ENCODE measurements around the gene PEDS1.
"Not testable (repeated sequence)": the region's sequence is repeated elsewhere in the genome, so short reads cannot be mapped to it uniquely, and the experiment has no call there.

Gene PEDS1

DNA sequence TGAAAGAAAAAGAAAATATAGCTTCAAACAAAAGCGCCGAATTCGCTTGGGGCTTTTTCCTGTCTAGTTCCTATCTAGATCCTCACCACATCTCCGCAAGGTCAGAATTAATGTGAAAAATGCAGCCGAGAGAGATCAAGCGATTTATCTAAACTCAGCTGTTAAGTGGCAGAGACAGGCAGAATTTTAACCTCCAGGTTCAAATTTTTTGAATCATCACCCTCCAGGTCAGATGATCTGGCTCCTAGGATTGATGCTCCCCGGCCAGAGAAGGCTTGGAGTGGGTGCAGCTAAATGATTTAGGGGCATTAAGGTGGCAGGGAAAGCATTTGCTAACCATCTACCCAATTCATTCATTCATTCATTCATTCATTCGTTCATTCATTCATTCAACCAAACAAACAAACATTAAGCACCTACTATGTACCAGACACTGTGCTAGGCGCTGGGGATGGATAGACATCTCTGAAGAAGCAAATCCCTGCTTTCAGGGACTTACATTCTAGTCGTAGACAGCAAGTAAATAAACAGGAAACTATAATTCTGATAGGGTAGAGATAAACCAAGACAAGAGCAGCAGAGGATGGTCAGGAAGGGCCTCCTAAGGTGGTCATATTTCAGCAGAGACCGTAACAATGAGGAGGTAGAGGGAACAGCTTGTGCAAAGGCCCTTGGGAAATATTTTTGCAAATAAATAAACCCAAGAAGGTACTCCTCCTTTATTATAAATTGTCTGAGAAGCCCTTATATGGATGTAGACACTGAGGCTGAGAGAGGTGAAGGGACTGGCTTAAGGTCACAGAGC, 39.9 kb downstream of the PEDS1 start:
- no peaks in the 10 kb centered on the region for H3K27me3 Mint-ChIP-seq
- peaks cover 72% of the 10 kb centered on the region for H3K4me1 Mint-ChIP-seq
- no peaks in the 10 kb centered on the region for H3K9me3 Mint-ChIP-seq
- CTCF ChIA-PET, result interaction anchor here (1.0 to 1.5 kb wide), 5 partner anchors 20 to 65 kb away, joined by 3 to 5 read pairs (median 4); no protein-coding TSS in a partner anchor
- H3K27ac Mint-ChIP-seq, result peak overlapping the region; percentile 96
- peak overlapping the region; percentile 89 for H3K4me3 Mint-ChIP-seq
- no peak for DNase-seq
- H3K36me3 Mint-ChIP-seq, result peaks cover 23% of the 10 kb centered on the region

DNA sequence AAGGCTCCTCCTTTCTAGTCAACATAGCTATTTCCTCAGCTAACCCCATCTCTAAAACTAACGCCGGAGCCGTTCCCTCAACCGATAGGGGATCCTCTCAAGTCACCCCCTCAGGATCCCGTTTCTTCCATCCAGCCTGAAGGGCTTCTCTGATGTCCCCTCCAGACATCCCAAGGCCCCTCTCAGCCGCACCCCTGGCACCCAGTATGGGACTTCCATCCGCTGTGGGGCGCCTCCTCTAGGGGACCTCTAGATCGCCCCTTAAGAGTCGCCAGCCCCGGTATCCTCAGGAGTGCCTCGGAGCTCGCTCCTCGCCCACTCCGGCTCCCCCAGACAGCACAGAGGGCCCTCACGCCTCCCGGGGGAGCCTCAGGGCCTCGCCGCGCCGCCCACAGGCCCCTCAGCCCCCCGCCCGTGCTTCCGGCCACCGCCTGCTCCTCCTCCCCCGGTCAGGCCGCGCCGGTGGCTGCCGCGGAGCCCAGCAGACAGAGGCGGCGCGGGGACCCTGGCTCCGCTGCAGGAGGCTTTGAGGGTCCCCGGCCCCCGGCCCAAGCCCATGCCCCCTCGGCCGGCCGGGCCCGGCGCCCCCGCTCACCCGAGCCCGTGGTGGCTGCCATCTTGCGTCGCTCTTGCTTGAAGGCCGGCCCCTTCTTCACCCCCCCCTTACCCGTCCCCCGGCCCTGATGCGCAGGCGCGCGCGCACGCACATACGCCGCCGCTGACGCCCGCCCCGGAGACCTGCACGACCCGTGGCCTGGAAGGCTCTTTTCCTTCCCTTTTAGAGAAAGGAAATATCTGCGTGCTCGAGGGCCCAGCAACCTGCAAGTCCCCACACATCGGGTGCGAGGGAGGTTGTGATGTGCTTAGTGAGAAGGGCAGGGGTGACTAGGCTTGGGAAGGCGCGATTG, 40.8 kb downstream of the PEDS1 start, which contains the start of gene UBE2V1:
Gene UBE2V1 (minus strand): TSS at position 639 of the 908 bp plus-strand sequence. CDS start 22 bp downstream, at position 617.
- Mint-ChIP-seq H3K4me3 (peak within 1 kb of the TSS; percentile 89), H3K27me3 (no peaks in the 10 kb centered on the region), H3K27ac (peak within 1 kb of the TSS; percentile 96), H3K9me3 (no peaks in the 10 kb centered on the region), H3K36me3 (peaks cover 31% of the 10 kb centered on the region), H3K4me1 (peaks cover 81% of the 10 kb centered on the region)
- peak; percentile 91 for DNase-seq
- CTCF ChIA-PET, result interaction anchor here (0.8 to 1.8 kb wide), 7 partner anchors 13 to 59 kb away, joined by 3 to 6 read pairs (median 4); no protein-coding TSS in a partner anchor

DNA sequence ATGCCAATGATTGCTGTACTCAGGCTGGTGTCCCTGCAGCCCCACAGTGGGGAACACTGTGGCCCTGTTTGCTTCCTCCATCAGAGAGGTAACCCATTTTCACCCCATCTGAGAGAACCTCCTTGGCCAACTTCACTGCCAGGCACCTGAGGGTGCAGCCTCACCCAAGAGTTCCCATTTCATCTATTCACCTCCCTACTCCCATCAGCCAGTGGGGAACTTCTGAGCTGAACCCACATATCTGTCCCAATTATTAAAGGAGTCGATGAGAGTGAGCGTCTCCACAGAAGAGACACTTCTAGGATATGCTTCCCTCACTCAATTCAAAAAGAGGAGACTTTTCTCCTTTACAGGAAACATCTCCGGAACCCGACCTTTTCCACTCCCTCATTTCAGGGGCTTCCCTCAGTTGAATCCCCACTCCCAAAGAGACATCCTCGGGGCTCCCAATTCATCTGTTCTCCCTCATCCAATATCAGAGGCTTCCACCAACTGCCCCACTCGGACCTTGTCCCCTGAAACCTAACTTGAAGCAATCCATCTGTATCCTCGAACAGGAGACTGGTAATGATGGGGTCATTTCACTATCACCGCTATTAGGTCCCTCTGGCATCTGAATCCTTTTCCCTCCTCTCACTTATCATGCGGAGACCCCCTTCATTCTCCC, 41.6 kb downstream of the PEDS1 start:
- H3K4me3 Mint-ChIP-seq, result peak overlapping the region; percentile 89
- no peaks in the 10 kb centered on the region for H3K9me3 Mint-ChIP-seq
- CTCF ChIA-PET, result interaction anchor here (0.8 to 1.8 kb wide), 6 partner anchors 8 to 60 kb away, joined by 3 to 6 read pairs (median 4); no protein-coding TSS in a partner anchor
- peaks cover 31% of the 10 kb centered on the region for H3K36me3 Mint-ChIP-seq
- peaks cover 81% of the 10 kb centered on the region for H3K4me1 Mint-ChIP-seq
- DNase-seq, result no peak
- no peaks in the 10 kb centered on the region for H3K27me3 Mint-ChIP-seq
- H3K27ac Mint-ChIP-seq, result peak overlapping the region; percentile 89

DNA sequence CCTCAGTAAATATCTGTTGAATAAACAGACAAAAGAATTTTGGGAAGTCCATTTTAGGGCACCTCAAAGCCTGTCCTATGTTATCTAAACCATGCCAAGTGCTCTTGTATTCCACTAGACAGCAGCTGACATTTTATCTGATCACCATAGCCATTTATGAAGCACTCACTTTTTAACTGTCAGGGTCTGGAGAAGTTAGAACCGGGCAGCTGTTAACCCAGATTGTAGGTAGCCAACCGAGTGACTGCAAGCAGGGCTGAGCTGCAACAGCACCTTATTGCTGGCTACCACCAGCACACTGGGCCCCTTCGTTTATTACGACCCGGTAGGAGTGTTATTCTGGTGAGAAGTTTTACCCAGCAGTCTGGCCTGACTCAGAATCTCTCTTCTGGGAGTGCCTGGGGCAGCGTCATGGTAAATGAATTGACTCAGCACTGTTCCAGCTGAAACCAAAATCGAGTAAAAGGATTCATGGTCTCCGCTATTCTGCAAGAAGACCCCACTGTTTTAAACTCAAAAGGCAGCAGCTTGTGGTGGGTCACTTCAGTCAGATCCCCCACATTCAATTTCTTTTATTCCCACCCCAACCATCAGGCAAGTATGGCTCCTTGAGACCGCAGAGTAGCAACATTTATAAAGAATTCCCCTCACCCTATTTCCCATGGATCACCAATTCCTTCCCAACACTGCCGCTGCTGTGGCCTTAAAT, 42.2 kb downstream of the PEDS1 start:
- Mint-ChIP-seq H3K4me3 (peak overlapping the region; percentile 89), H3K27ac (peak overlapping the region; percentile 89), H3K36me3 (peaks cover 30% of the 10 kb centered on the region), H3K9me3 (no peaks in the 10 kb centered on the region), H3K27me3 (no peaks in the 10 kb centered on the region), H3K4me1 (peaks cover 79% of the 10 kb centered on the region)
- CTCF ChIA-PET, result interaction anchor here (1.1 to 1.8 kb wide), 3 partner anchors 9 to 59 kb away, joined by 3 to 6 read pairs (median 4); no protein-coding TSS in a partner anchor
- DNase-seq, result no peak

DNA sequence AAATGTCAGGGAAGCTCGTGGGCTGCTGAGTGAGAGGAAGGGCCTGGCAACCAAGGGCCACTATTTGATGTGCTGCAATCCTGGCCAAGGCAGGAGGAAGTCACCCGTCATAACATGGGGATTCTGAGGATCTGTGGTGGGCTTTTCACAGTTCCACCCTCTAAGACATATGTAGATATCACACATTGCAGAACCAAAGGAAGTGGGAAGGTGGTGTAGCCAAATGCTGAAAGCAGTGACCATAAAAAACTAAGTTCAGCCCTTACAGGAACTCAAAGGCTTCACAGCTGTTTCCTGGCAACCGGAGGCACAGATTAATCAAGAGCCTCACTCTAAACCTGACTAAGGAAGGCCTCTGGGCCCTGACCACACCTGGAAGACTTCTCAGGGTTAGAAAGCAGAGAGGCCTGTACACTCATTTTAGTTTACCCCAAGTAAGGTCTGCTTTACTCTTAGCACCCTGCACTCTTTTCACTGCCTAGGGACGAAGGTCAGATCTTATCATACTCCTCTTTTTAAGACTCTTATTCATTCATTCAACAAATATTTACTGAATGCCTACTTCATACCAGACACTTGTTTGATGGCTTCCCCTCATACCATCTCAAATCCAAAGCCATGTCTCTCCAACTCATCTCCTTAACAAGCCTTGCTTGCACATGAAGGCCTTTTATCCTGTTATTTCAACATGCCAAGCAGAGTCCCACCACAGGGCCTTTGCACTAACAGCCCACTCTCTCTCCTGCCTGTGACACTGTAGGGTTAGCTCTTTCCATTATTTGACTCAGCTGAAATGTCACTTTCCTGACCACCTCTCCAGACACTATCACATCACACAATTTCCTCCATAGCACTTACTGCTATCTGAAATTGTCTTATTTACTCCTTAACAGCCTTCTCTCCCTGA, 43.1 kb downstream of the PEDS1 start:
- Mint-ChIP-seq H3K27ac (peak overlapping the region; percentile 89), H3K9me3 (no peaks in the 10 kb centered on the region), H3K4me1 (peaks cover 72% of the 10 kb centered on the region), H3K27me3 (no peaks in the 10 kb centered on the region), H3K36me3 (peaks cover 30% of the 10 kb centered on the region), H3K4me3 (peak overlapping the region; percentile 89)
- DNase-seq, result peak; percentile 52
- CTCF ChIA-PET, result interaction anchor here (0.6 to 1.6 kb wide), 6 partner anchors 10 to 434 kb away, joined by 3 to 4 read pairs (median 4); no protein-coding TSS in a partner anchor

DNA sequence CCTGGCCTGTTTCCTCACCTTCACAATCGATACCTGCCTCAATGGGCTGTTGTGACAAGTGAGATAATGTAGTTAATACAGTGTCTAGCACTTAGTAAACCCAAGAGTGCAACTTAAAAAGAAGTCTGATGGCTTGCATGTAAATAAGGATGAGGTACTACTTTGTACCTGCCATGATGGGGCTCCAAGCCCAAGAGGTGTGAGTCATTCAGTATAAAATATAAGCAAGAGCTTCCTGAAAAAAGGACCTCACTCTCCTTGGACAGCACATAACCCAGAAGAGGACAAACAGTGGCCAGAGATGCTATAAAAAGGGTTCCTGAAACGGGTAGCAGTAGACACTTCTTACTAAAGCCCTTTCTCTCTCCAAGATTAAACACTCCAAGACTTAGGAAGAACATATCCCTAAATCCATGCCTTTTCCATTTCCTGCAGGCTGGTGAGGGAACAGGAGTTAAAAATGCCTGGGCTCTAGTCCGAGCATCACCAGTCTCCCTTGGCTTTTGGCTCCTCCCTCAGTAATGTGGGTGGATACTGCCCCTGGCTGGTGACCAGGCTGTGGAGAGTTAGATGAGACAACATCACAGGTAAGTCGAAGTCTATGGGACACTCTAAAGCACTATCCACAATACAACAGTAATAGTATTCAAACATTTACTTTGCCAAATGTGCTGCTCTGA, 44.8 kb downstream of the PEDS1 start:
- no peak for DNase-seq
- no peaks in the 10 kb centered on the region for H3K27me3 Mint-ChIP-seq
- CTCF ChIA-PET, result interaction anchor here (1.0 to 1.6 kb wide), 4 partner anchors 11 to 129 kb away, joined by 3 to 4 read pairs (median 3); no protein-coding TSS in a partner anchor
- peaks cover 62% of the 10 kb centered on the region for H3K4me1 Mint-ChIP-seq
- H3K36me3 Mint-ChIP-seq, result peaks cover 32% of the 10 kb centered on the region
- peak overlapping the region; percentile 67 for H3K27ac Mint-ChIP-seq
- H3K9me3 Mint-ChIP-seq, result no peaks in the 10 kb centered on the region
- H3K4me3 Mint-ChIP-seq, result no peak overlapping the region

DNA sequence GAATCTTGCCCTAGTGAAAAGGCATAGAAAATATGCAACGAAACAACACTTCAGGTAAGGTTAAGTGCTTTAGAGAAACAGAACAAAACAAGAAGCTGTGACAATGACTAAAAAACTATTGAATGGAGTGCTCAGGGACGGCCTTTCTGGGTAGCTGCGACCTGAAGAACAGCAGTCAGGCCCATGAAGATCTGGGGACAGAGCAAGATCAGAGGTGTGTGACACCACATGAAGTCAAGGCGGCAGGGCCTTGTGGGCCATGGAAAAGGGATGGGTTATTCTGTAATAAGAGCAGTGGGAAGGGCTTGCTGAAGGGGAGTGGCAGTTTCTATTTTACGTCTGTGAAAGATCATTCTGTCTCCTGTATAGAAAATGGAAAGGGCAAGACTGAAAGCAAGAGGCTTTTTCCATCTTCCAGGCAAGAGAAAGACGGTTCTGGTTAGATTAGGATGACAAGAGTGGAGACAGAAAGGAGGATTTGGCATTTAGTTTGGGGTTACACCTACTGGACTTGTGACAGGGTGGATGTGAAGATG, 45.7 kb downstream of the PEDS1 start:
- DNase-seq, result no peak
- H3K27ac Mint-ChIP-seq, result peak overlapping the region; percentile 11
- H3K4me1 Mint-ChIP-seq, result peaks cover 58% of the 10 kb centered on the region
- no peaks in the 10 kb centered on the region for H3K27me3 Mint-ChIP-seq
- CTCF ChIA-PET, result interaction anchor here (1.0 to 1.2 kb wide), 3 partner anchors 12 to 42 kb away, joined by 3 read pairs; no protein-coding TSS in a partner anchor
- H3K4me3 Mint-ChIP-seq, result no peak overlapping the region
- peaks cover 33% of the 10 kb centered on the region for H3K36me3 Mint-ChIP-seq
- no peaks in the 10 kb centered on the region for H3K9me3 Mint-ChIP-seq

DNA sequence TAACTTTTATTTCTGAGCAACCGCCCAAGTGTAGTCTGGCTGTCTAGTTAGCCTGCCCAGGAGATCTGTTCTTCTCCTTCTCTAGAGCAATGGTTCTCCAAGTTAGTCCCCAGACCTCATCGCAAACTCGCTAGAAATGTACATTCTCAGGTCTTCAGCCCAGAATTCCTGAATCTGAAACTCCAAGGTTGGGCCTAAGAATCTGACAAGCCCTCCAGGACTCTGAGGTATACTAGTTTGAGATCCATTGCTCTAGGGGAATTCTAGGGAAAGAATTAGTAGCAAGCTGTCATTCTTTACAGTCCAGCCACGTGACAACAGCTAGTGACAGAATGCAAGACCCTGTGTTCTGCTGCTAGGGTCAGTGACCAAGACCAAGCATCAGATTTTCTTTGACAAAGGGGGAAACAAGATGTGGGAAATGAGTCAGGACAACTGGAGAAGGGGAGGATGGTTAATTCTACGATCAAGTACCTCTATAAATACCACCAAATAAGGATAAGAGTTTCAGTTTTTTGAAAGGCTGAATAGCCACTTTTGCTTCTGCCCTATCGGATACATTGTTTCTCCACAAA, 46.4 kb downstream of the PEDS1 start:
- H3K4me1 Mint-ChIP-seq, result peaks cover 57% of the 10 kb centered on the region
- CTCF ChIA-PET, result interaction anchor here (1.2 to 1.4 kb wide), 2 partner anchors 43 to 63 kb away, joined by 3 to 8 read pairs; no protein-coding TSS in a partner anchor
- H3K9me3 Mint-ChIP-seq, result no peaks in the 10 kb centered on the region
- DNase-seq, result no peak
- H3K27me3 Mint-ChIP-seq, result no peaks in the 10 kb centered on the region
- peaks cover 35% of the 10 kb centered on the region for H3K36me3 Mint-ChIP-seq
- no peak overlapping the region for H3K4me3 Mint-ChIP-seq
- H3K27ac Mint-ChIP-seq, result peak overlapping the region; percentile 34

DNA sequence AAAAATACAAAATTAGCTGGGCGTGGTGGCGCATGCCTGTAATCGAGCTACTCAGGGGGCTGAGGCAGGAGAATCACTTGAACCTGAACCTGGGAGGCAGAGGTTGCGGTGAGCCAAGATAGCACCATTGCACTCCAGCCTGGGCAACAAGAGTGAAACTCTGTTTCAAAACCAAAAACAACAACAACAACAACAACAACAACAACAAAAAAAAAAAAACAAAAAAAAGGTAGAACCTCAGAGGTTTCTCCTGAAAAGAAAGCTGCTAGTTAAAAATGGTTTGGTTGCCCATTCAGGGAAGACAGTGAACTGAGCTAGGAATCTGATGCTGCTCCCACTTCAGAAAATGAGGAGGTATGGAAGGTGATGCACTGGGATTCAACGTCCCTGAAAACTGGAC, 46.9 kb downstream of the PEDS1 start:
- H3K27me3 Mint-ChIP-seq, H3K27ac Mint-ChIP-seq, DNase-seq, H3K4me3 Mint-ChIP-seq, H3K9me3 Mint-ChIP-seq: not testable (repeated sequence)
- H3K4me1 Mint-ChIP-seq, result peaks cover 55% of the 10 kb centered on the region
- CTCF ChIA-PET, result interaction anchor here (1.2 to 1.7 kb wide), 3 partner anchors 9 to 63 kb away, joined by 3 to 9 read pairs (median 8); no protein-coding TSS in a partner anchor
- peaks cover 35% of the 10 kb centered on the region for H3K36me3 Mint-ChIP-seq
